GM12864 (cell line): ENCODE data around the gene CLINT1.

Source experiments
- DNase-seq: peaks from one replicate; pipeline ENCODE4 v3.0.0-alpha.2; 2011; ENCODE audit warnings: low read depth
- H3K4me3 ChIP-seq: 2 replicates; pipeline ENCODE4 v1.5.1; 2011; ENCODE audit warnings: mild to moderate bottlenecking, low read depth, low read length, control low read depth
- CTCF ChIP-seq: IDR thresholded peaks from 2 replicates; pipeline ENCODE4 v1.5.1; 2011; ENCODE audit warnings: low read depth, mild to moderate bottlenecking, moderate library complexity, low read length, control low read depth, inconsistent platforms; ENCODE audit errors: missing control alignments

The CLINT1 gene

DNA sequence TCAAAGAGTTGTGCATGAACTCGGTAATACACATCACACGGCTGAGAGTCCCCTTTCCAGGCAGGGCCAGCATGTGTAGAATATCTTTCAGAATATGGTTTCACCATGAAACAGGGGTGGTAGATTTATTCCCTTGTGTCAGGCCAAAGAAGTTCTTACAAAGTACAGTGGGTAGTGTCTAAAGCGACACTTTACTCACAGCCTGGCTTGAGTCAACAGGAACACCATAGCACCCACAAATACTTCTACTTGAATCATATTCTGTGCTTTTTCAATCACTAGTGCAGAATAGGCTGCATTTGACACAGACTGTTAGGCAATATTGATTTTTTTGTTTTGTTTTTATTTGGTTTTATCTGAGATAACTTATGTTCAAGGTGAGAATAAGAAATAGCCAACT, 102.8 kb downstream of the CLINT1 start:
- no peak overlapping the region for H3K4me3 ChIP-seq
- TF ChIP-seq CTCF = no peak
- no peak for DNase-seq

GRCh38 chr5:157750320-157750719, 108.6 kb downstream of the CLINT1 start:
- DNase-seq = no peak
- H3K4me3 ChIP-seq = no peak overlapping the region
- TF ChIP-seq CTCF = no peak

DNA sequence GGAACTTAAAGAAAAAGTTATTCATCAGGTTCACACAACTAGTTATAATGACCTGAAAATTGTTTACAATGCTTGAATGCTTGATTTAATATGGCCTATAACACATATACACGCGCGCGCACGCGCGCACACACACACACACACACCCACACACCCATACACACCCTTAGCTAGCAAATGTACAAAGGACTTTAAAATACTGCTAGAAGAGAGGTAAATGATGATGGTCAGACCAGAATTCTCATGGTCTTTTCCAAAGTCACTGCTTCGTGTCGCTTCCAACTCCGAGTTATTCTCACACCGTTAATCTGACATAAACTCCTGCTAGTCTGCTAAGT, 109.5 kb downstream of the CLINT1 start:
- H3K4me3 ChIP-seq = no peak overlapping the region
- TF ChIP-seq CTCF = no peak
- DNase-seq = no peak

DNA sequence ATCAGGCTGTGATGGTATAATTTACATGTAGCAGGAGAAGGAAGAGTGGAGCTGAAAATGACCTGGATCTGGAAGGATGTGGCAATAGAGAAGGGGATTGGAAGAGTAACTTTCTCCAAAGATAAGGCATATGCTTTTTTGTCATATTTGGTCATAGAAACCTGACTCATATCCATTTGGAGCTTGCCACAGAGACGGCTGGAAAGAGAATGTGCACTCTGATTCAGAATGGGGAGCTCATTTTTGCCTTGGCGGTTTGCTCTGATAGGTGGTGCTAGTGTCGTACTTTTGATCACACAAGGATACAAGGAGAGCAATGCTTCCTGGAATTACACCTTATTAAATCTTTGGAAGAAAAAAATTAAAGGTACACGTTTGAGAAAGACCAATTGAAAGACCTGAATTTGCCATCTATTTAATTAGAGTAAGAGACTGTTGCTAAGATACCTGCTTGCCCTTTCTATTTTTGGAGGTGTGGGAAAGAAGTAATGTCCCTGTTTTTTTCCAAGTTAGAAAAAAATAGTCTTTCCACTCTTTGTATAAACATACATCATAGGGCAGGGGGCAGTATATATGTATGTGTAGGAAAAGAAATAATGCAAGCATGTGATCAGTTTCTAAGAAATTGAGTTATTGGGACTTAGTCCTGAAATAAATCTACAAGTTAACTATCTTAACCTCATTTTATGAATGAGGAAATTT, 110.0 kb downstream of the CLINT1 start:
- TF ChIP-seq CTCF = no peak
- H3K4me3 ChIP-seq = no peak overlapping the region
- DNase-seq = no peak

DNA sequence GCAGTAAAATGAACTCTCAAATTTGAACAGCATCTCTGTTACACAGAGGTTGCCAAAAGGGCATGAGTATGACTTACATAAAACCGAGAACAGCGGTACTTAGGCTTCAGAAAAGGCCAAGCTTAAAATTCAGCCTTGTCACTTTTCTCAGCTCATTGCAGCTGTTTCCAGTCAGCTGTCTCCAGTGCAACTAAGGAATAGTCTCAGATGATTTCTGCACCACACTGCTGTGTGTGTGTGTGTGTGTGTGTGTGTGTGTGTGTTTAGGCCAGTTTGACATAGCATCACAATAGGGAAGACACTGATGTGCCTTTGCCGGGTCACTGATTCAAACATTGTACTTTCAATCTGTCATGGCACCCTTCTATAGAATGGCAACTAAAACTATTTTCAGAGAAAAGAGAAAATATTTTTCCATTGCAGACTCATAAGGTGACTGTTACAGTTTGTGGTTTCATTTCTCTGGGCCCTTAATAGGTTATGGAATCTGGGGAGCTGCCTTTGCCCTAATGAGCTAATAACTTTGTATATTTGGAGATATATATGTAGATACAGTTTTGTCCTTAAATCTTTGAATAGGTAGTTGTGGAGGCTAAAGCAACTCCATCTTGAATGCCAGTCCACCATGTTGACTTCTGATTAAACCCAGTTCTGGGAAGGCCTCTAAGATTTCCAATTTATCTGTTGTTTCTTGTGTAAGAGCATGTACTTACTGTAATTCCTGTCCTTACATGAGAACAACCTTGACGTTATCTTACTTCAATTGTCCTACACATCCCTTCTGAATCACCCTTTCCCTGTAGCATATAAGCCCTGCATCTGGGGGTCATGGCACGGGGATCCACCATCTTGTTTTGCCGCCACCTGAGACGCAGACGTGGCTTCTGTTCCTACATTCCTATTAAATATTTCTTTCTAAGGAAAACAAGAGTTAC, 110.9 kb downstream of the CLINT1 start:
- H3K4me3 ChIP-seq = no peak overlapping the region

DNA sequence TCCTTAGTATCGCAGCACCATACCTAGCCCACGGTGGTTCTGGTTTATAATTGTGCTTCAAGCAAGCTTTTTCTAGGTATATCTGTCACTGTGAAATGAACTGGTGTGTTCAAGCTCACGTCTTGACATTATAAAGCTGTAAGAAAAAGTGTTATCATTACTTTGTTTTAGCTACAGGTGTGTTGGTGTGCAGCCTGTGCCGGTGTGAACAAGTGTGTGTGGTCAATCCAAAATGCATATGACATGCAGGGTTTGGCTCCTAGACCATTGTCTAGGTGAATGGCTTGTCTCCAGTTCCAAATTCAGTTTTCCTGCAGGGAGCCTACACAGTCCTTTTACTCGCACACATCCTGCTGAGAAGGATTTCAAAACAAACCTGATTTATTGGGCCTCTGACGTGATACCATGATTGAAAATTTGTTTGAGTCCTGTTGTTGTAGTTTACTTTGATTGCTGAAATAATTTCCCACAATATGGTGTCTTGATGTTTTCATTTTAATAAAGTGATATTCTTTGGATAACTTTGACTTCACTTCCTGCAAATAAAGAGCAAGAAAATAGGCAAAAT, 111.7 kb downstream of the CLINT1 start:
- TF ChIP-seq CTCF = no peak
- DNase-seq = no peak
- H3K4me3 ChIP-seq = no peak overlapping the region

More for the DNA sequence above, 110.9 kb downstream of the CLINT1 start:
- TF ChIP-seq CTCF = no peak
- no peak for DNase-seq
